GM18526 (cell line): ENCODE data around the gene MACROD2.

Experiments
- POLR2A ChIP-seq: IDR thresholded peaks from 3 replicates; pipeline ENCODE4 v1.6.1; 2011; ENCODE audit not compliant: insufficient read length; ENCODE audit errors: extremely low read depth

The MACROD2 gene

DNA sequence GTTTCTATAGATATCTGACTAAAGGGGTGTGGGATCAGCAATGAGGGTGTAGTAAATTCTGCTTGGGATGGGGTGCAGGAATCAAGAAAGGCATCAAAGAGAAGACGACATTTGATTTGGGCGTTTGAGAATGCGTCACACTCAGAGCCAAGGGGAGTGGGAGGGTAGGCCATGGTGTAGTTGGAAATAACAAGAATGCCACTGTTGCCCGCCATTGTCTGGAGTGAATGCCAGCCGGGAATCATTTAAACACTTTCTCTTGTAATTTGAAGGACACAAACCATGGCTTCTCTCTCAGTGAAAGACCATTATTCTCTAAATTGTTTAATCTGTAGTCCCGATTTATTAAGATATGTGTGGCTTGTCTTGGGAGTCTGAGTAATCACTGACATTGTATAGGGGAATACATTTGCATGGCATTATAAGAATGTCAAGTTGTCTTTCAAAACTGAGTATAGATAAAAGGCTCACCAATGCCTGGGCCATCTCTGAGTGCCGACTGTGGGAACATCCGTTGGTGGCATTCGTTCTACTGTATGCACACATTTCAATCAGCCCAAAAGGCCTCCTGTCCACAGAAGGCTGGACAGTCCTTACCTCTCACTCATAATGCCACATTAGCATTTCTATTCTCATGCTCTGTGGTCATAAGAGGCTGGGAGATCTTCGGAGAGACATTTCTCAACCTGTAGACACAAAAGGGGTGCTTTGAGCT, 1800.1 kb downstream of the MACROD2 start:
- no peak for TF ChIP-seq POLR2A

DNA sequence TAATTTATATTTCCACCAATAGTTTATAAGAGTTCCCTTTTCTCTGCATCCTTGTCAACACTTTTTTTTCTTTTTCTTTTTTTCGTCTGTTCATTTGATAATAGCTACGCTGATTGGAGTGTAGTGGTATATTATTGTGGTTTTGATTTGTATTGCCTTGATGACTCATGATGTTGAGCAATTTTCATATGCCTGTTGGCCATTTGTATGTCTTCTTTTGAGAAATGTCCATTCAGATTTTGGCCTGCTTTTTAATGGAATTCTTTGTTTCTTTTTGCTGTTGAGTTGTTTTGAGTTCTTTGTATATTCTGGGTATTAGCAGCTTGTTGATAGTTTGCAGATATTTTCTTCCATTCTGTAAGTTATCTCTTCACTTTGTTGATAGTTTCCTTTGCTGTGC, 1804.6 kb downstream of the MACROD2 start:
- no peak for TF ChIP-seq POLR2A

GRCh38 chr20:15802020-15802419, 1806.7 kb downstream of the MACROD2 start:
- TF ChIP-seq POLR2A, result no peak

- TF ChIP-seq POLR2A, result no peak
Measured at GRCh38 chr20:15805154-15805553, 1809.8 kb downstream of the MACROD2 start.

DNA sequence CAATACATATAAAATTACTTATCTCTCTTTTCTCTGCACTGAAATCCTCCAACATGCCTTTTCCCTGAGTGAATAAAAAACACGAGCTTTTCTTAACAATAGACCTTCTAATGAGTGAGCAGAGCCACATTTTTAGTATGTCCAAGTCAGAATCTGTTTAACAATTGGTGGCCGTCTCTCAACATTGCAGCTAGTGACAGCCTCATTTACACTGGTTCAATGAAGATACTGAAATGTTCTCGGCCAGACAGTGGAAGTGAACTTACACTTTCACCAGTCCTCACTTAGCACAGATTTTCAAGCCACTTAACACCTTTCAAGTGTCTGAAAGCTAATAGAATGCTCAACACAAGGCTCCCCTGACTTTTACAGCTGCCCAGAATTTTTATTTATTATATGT, 1810.8 kb downstream of the MACROD2 start:
- no peak for TF ChIP-seq POLR2A

- no peak for TF ChIP-seq POLR2A
Measured at GRCh38 chr20:15807271-15807670, 1812.0 kb downstream of the MACROD2 start.

- TF ChIP-seq POLR2A, result no peak
Measured at GRCh38 chr20:15811951-15812350, 1816.6 kb downstream of the MACROD2 start.

DNA sequence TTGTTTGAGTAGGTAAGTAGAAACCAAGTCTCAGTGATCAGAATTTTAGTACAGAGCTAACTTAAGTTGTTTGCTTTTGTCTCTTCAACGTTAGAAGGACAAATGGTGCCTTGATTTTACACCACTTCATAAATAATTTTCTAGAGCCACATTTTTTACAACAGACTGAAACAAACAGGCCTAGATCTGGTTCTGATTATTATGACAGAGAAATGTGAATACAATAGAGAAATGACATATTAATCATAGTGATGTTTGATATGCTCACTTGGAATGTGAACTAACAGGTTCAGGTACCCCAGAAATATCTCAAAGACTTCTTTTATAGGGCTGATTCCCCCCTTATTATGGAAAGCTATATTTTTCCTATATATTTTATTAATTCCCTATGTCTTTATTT, 1817.4 kb downstream of the MACROD2 start:
- no peak for TF ChIP-seq POLR2A

GRCh38 chr20:15814360-15814759, 1819.0 kb downstream of the MACROD2 start:
- no peak for TF ChIP-seq POLR2A

- no peak for TF ChIP-seq POLR2A
Measured at GRCh38 chr20:15814911-15815310, 1819.6 kb downstream of the MACROD2 start.

DNA sequence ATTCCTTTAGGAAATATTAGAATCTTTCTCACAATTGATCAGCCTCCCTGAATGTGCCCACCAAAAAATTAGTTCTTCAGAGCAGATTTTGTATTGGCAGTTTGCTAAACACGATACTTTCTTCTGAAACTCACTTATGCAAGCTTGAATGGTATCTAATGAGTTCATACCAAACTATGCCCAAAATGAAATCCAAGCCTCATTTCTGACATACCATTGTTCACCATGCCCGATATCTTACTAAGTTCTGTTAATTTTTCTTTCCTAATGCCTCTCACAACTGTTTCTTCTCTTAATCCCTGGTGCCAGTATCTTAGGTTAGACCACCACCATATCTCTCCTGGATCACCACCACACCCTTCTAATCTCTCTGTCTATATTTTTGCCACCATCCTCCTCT, 1822.0 kb downstream of the MACROD2 start:
- no peak for TF ChIP-seq POLR2A

DNA sequence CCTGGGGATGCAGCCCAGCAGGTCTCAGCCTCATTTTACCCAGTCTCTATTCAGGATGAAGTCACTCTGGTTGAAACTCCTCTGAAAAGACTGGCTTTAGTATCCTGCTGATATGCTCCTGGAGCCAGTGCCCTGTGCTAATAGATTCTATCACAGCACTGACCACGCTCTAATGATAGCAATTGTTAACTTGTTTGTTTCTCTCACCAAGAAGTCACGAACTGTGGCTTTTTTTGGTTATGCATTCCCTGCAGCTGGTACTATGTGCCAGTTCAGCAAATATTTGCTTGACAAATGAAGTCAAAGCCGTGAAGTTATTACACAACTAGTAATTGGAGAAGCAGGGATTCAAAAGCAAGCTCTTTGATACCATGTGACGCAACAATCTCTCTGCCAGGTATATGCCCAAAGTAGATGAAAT, 1823.3 kb downstream of the MACROD2 start:
- TF ChIP-seq POLR2A, result no peak

DNA sequence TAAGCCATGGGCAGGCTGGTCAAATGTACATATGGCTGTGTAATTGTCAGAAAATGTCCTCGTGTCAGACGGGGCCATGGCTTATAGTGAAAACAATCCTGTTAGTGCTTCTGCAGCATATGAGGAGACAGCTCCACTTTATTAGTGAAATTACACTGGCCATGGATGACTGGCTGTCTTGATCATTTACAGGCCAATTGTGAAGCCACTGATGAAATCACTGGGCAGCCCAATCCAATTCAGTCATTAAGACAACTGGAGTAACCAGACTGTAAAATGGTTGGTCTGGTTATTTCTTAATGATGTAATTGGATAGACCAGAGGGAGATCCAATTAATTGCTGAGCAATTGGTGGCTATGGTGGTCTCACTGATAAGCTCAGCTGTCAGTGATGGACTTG, 1828.4 kb downstream of the MACROD2 start:
- TF ChIP-seq POLR2A, result no peak

GRCh38 chr20:15827628-15828027, 1832.3 kb downstream of the MACROD2 start:
- TF ChIP-seq POLR2A, result no peak

DNA sequence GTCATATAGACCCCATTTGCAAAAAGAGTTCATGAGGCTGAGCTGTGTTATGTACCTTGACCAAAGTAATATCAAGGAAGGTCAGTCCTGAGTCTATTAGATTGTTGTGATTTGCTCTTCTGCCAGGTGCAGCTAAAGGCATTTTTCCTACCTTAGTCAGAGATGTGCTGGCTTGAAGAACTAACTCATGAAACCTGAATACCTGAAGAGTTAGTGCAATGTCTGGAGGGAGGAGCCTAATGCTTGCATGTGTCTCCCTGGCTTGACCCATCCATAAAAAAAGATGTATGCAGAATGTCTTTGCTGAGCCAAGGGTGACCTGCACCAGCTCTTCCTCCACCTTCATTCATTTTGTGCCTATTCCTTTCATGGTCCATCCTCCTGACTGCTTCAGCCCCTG, 1835.9 kb downstream of the MACROD2 start:
- no peak for TF ChIP-seq POLR2A

DNA sequence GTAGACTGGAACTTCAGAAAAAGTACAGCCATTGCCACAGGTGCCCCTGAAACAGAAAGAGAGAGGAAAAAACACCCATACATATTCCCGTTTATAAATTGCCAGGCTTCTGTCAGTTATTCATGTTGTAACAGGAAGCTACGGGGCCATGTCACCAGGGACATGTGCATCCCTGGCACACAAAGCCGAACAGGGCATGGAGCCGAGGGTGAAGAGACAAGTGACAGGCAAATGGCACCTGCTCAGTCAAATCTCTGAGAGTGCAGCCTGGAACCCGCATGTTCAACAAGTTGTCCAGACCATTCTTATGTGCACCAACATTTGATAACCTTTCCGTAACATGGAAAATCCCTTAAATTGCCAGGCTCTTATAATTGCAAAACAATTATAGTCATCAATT, 1837.2 kb downstream of the MACROD2 start:
- TF ChIP-seq POLR2A, result no peak

- no peak for TF ChIP-seq POLR2A
Measured at GRCh38 chr20:15834857-15835256, 1839.5 kb downstream of the MACROD2 start.

- TF ChIP-seq POLR2A, result no peak
Measured at GRCh38 chr20:15835811-15836210, 1840.5 kb downstream of the MACROD2 start.

GRCh38 chr20:15836634-15837033, 1841.3 kb downstream of the MACROD2 start:
- TF ChIP-seq POLR2A, result no peak
